K562 treated with DMSO at 1 percent for 12 hours (cell line): Measurements from ENCODE around the gene TANGO2. TPM values are rescaled to one million over a fixed set of nuclear protein-coding genes. Genes with fewer than 3 reads are reported as not detected.

Experiments used
- total RNA-seq: library from RNA; unstranded; fragments of 300-600 nt; gene quantifications from 2 replicates; pipeline ENCODE4 v1.2.3, GENCODE V29; 2022; ENCODE audit not compliant: insufficient read depth

The TANGO2 gene
- 60.8 and 93.3 TPM in 2 replicates for total RNA-seq

GRCh38 chr22:20020533-20021195 lies at the start of gene TANGO2:
TSS of gene TANGO2 (plus strand) at chr22:20021110. CDS start at chr22:20036799, 15,689 bp downstream.

GRCh38 chr22:20016734-20017621 lies 3.9 kb upstream of the TANGO2 start, which contains the start of gene ARVCF:
TSS of gene ARVCF (minus strand) at chr22:20016823. CDS start at chr22:19990794, 26,029 bp downstream.

GRCh38 chr22:20079745-20080444 lies 59.0 kb downstream of the TANGO2 start, which contains the start of gene DGCR8:
TSS of gene DGCR8 (plus strand) at chr22:20080241. CDS start at chr22:20085964, 5,723 bp downstream.

GRCh38 chr22:20115691-20116375 lies 94.9 kb downstream of the TANGO2 start, which contains the start of gene RANBP1:
TSS of gene RANBP1 (plus strand) at chr22:20116104. CDS start at chr22:20116185, 81 bp downstream.

Other genes starting within 250 kb of the TANGO2 start
- gene GNB1L, start 166.2 kb upstream of the TANGO2 start, total RNA-seq = 61.9 and 79.0 TPM in 2 replicates
- 30.2 and 52.1 TPM in 2 replicates for gene RTL10, start 166.2 kb upstream of the TANGO2 start, total RNA-seq
- gene COMT, start 79.3 kb upstream of the TANGO2 start, total RNA-seq = 475 and 599 TPM in 2 replicates
- 104 and 132 TPM in 2 replicates for gene TXNRD2, start 79.3 kb upstream of the TANGO2 start, total RNA-seq
- 36.8 and 51.2 TPM in 2 replicates for gene ARVCF, start 4.3 kb upstream of the TANGO2 start, total RNA-seq
- gene DGCR8, start 59.1 kb downstream of the TANGO2 start, total RNA-seq = 27.4 and 74.7 TPM in 2 replicates
- 600 and 726 TPM in 2 replicates for gene RANBP1, start 95.0 kb downstream of the TANGO2 start, total RNA-seq
- 99.2 and 116 TPM in 2 replicates for gene TRMT2A, start 96.1 kb downstream of the TANGO2 start, total RNA-seq
- 21.3 and 42.4 TPM in 2 replicates for gene ZDHHC8, start 110.7 kb downstream of the TANGO2 start, total RNA-seq
- not detected in 2 replicates for gene CCDC188, start 129.9 kb downstream of the TANGO2 start, total RNA-seq
- 6.6 and 12.2 TPM in 2 replicates for gene RTN4R, start 247.2 kb downstream of the TANGO2 start, total RNA-seq